ENCODE measurements around the gene MICAL2.

DNA sequence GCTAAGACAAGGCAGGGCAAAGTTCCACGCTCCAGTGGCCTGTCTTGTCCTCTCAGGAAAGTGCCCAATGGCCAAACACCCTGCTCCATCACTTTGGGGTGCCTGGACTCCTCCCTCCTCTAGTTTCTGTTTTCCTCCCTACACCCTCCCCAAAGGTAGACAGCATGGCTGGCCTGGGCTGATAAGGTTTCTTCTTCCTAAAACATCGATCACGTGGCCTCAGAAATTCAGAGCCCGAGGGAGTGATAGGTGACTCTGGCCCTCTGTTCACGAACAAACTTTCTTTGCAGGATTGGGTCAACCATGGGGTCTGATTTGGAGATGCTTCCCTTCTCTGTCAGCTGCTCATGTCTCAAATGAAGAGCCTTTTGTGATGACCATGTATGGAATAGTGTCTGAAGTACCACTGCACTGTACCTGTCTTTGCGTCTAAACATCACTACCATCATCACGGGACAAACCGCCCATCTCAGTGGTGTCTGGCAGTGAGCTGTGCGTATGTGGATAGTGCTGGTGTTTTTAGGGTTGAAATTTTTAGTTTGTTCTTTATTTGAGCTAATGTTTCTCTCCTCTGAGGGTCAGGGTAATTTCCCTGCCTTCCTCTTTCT is 6.1 kb downstream of the MICAL2 start:
- TF ChIP-seq, protein P1, sequence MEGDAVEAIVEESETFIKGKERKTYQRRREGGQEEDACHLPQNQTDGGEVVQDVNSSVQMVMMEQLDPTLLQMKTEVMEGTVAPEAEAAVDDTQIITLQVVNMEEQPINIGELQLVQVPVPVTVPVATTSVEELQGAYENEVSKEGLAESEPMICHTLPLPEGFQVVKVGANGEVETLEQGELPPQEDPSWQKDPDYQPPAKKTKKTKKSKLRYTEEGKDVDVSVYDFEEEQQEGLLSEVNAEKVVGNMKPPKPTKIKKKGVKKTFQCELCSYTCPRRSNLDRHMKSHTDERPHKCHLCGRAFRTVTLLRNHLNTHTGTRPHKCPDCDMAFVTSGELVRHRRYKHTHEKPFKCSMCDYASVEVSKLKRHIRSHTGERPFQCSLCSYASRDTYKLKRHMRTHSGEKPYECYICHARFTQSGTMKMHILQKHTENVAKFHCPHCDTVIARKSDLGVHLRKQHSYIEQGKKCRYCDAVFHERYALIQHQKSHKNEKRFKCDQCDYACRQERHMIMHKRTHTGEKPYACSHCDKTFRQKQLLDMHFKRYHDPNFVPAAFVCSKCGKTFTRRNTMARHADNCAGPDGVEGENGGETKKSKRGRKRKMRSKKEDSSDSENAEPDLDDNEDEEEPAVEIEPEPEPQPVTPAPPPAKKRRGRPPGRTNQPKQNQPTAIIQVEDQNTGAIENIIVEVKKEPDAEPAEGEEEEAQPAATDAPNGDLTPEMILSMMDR (conservative IDR thresholded peaks at IDR 0.05; ENCODE audit: low read length): no peak
- no peak for TF ChIP-seq EZH2phosphoT487 (IDR thresholded peaks at IDR 0.05; ENCODE audit: borderline replicate concordance, low read depth, low read length)

Data from OCI-LY7 (cell line).